GM18519 (cell line): Measurements from ENCODE around the gene LTBP4.

Experiments
- ATAC-seq: cut with Tn5 transposase; IDR thresholded peaks from one replicate; pipeline ENCODE4 v1.9.1; 2021; ENCODE audit warnings: mild to moderate bottlenecking, moderate library complexity; ENCODE audit not compliant: unreplicated experiment, low FRiP score

LTBP4 gene

DNA sequence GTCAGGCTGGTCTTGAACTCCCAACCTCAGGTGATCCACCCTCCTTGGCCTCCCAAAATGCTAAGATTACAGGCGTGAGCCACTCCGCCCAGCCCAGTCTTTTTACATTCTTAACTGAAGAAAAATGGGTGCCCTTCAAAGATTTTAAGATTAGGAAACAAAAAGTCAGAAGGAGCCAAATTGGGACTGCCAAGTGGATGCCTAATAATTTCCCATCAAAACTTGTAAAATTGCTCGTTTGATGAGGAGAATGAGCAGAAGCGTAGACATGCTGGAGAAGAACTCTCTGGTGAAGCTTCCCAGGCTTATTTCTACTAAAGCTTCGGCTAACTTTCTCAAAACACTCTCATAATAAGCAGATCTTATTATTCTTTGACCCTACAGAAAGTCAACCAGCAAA, 57.9 kb downstream of the LTBP4 start:
- ATAC-seq: no peak

DNA sequence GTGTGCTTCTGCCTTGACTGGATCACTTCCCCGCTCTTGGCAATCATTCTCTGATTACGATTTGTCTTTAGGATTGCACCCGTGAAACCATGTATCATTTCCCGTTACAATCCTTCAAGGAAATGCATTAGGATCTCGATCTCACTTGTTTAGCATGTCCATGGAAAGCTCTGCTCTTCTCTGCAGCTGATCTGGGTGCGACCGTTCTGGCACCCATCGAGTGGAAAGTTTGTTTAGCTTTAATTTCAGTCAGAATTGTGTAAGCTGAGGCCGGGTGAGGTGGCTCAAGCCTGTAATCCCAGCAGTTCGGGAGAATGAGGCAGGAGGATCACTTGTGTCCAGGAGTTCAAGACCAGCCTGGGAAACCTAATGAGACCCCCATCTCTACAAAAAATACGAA, 58.4 kb downstream of the LTBP4 start:
- ATAC-seq: no peak

DNA sequence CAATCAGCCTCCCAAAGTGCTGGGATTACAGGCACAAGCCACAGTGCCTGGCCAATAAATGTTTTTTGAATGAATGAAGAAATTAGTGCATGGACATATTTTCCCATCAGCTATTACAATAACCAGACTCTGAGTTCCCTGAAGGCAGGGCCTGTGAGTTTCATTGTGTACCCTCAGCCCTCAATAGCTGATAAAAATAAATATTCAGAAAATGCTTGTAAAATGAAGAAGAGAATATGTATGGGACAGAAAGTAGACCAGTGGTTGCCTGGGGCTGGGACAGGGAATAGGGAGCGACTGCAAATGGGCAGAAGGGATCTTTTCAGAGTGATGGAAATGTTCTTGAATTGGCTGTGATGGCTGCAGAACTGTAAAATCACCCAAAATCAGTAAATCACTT, 60.4 kb downstream of the LTBP4 start:
- ATAC-seq: no peak

DNA sequence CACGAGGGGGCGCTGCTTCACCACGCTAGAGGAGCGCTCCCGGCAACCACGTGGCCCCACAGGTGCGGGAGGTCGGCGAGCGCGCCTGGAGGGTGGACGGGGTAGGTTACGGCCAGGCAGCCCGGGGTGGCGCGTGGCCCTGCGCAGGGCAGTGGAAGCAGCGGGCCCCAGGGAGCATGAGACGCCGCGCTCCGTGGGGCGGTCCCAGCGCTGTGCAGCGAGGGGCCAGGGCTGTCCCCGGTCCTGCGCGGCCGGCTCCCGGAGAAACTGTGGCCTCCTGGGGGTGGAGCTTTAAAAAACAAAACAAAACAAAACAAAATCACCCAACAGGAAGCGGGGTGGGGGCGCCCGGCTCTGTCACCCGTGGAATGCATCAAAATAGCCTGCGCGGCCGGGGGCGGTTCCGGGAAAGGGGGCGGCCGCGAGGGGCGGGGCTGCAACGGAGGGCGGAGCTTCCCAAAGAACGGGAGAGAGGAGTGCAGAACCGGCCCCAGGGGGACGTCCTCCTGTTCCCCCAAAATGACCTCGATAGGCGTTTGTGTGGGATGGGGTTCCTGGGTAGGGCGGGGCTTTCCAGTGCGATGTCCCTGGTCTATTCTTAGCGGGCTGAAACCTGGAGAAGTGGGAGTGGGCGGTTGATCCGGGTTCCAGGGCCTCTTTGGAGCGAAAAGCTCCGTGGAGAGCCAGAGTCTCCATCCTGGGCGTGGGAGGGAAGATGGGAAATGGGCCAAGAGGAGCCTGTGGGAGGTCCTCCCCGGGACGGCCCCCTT, 61.9 kb downstream of the LTBP4 start:
- ATAC-seq: peak; percentile 70

DNA sequence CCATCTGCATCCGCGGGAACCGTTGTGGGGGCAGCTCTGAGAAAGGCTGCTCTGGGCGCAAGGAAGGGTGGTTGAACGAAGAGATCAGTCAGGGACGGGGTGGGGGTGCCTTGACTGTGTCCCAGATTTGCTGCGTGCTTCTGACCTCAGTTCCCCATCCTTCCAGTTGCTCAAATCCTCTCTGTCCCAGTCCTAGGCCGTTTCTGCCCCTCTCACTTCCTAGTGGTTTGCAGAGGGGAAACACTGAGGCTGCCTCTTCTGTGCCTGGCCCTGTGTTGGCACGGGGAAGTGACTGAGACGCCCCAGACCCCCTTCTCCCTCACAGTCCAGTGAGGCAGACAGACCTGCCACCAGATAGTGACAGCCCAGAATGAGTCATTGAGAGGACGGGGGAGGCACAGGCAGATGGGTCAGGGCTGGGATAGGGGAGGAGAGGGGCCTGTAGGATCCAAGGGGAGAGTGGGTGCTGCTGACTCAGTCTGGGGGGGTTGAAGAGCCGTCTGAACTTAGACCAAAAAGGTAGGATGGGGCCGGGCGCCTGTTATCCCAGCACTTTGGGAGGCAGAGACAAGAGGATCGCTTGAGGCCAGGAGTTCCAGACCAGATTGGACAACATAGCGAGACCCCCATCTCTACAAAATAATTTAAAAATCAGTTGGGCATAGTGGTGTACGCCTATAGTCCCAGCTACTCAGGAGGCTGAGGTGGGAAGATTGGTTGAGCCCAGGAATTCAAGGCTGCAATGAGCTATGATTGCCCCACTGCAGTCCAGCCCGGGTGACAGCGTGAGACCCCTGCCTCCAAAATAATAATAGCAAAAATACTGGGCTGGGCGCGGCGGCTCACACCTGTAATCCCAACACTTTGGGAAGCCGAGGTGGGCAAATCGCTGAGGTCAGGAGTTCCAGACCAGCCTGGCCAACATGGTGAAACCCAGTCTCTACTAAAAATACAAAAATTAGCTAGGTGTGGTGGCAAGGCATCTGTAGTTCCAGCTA, 62.8 kb downstream of the LTBP4 start:
- ATAC-seq: no peak

DNA sequence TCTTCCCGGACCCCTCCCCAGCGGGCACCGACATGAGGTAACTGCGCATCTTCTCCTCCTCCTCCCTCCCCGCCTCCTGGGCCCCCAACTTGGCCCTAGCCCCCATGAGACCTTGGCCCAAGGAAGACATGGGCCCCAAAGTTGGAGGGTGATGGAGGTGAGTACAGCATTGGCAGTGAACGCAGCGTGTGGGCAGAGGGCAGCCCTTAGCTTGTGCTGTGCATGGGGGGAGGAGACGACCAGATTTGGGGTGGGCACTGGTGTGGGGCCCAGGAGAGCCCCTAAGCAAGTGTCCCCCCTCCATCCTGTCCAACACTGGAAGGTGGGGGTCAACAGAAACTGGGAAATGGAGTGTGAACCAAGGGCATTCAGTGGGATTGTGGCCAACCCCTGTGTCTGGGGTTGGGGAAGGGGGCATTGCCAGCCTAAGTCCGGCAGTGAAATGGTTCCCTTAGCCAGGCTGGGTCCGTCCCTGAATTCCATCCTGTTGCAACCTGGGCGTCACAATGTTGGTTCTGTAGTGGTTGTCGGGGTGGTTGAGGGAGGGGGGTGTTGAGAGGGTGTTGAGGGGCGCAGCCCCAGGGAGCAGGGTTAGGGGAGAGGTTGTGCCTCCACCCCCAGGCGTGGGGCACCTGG, 65.8 kb downstream of the LTBP4 start:
- ATAC-seq: no peak

DNA sequence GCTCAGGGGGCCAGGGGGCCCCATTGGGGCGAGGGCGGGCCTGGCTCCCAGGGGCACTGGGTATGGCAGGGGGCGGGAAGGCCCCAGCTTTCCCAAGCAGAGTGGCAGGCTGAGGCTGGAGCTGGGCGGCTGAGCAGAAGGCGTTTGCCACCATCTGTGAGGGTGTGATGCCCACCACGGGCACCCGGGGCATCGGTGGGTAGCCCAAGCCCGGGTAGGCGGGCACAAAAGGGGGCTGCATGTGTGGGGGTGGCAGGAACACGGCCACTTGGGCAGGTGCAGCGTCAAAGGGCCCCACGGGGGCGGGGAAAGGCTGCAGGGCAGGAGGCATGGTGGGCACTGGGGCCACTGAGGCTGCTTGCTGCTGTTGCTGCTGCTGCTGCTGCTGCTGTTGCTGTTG, 66.4 kb downstream of the LTBP4 start:
- ATAC-seq: no peak

DNA sequence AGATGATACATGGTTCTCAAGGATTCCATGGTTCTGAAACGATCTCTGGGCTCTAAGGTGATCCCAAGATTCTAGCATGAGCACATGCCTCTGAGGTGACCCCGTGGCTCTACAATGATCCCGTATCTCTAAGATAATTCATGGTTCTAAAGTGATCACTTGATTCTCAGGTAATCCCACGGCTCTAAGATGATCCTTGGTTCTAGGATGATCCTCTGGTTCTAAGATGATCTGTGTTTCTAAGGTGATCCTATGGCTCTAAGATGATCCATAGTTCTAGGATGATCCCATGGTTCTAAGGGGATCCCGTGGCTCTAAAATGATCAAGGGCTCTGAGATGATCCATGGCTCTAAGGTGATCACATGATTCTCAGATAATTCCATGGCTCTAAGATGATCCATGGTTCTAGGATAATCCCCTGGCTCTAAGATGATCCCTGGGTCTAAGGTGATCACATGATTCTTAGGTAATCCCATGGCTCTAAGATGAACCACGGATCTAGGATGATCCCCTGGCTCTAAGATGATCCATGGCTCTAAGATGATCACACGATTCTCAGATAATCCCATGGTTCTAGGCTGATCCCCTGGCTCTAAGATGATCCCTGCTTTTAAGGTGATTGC, 67.9 kb downstream of the LTBP4 start:
- no peak for ATAC-seq

DNA sequence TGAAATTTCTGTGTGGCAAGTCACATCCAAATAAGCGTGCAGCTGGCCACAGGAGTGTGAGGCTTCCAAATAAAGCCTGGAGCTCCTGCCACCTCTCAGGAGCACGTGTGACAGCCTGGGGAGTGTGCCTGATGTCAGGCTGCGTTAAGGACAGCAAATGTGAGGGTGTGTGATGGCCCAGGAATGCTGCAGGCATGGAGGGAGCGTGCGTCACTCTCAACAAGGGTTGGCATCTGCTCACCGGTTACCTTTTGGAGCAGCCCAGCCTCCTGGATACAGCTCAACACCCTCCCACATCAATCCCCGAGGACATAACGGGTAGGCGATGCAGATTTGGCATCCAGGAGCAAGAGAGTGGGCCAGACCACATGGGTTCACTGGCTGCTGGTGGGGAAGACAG, 70.2 kb downstream of the LTBP4 start:
- ATAC-seq: no peak

DNA sequence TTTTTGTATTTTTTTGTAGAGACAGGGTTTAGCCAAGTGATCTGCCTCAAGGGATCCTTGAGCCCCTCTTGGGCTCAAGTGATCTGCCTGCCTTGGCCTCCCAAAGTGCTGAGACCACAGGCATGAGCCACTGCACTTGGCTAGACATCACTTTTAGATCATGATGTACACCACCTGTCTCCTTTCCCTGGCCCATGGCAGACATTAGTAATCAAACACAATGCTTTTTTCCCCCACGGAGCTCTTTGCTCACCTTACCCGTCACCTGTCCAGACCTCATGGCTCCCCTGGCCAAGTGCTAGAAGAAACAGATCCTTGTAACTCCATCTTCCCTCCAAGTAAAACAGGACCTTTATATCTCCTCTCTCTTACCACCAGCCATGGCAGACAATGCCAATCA, 70.9 kb downstream of the LTBP4 start:
- no peak for ATAC-seq

DNA sequence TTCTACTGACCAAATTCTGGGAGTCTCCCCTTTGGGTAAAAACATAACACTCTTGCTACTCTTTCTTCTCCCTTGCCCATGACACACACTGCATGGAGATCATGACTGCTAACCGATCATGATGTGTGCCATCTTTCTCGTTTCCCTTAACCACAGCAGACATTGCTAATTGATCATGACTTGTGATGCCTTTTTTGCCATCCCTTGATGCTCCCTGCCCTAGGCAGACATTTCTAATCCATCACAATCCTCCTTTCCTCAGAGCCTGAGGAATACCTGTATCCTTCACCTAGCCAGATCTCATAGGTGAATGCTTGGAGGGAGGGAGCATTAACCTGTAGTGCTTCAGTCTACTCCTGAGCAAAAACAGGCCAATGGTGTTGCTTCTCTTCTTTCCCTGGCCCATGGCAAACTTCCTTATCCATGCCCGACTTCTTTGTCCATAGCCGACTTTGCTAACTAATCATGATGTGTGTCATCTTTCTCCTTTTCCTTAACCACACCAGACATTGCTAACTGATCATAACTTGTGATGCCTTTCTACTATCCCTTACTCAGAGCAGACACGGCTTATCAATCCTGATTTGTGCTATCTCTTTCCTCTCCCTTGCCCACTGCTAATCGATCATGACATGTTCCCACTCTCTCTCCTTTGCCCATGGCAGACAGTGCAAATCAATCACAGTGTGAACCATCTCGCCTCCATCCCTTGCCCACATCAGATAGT, 71.6 kb downstream of the LTBP4 start:
- no peak for ATAC-seq

DNA sequence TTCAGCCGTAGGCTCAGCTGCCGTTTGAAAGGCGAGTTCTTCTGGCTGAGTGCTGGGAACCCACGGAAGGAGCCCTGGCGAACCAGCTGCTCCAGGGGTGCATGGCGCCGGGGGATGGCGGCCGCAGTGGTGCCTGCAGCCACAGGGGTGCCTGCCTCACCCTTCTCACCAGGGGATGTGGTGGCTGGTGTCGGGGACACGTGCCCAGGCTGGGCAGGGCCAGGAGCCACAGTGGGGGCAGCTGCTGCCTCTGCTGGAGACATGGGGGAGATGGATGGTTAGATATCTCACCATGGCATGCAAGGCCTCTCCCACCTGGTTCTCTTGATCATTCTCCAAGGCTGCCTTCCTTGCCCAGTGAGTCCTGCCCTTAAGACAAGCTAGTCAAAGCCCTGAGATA, 72.2 kb downstream of the LTBP4 start:
- ATAC-seq: no peak

DNA sequence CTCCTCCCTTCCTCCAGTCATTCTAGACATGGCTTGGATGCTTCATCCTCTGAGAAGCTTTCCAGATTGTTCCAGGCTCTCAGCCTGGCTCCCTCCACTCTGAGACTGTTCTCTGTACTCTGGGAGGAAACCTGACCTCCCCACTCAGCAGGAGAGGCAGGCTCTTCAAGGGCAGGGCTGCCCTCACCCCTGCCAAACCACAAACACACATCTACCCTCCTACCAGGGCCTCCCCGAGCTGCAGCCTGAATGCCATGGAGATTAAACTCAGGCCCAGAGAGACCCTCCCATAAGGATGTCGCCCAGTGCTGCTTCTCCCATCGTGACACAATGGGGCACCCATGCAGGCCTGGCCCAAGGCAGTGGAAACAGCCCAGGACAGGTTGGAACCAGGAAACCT, 73.1 kb downstream of the LTBP4 start:
- ATAC-seq: no peak

DNA sequence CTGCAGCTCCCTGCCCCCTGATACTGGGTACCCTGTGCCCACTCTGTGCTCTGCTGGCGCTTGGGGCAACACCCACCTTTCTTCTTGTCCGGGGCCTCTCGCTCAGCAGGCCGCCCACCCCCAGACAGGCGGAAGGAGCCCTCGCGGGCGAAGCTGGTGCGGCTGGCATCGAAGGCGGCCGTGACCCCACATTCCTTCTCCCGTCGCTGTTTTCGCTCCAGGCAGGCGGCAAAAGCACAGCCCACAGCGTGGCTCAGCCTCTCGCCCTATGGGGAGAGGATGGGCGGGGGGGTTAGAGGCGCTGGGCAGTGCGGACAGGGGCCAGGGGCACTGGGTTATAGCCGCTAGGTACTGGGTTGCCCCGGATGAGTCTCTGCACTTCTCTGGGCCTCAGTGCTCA, 76.0 kb downstream of the LTBP4 start:
- ATAC-seq: no peak
